Measurements from ENCODE around the gene YJEFN3. TPM values are rescaled to one million over a fixed set of nuclear protein-coding genes. Genes with fewer than 3 reads are reported as not detected.

YJEFN3 gene
- total and polyA plus RNA-seq, 8 donors = 0.43 to 117 (median 3.3) TPM

- TF ChIP-seq POLR2AphosphoS5 (IDR thresholded peaks at IDR 0.05) = no peak
- no peak for TF ChIP-seq EP300 (IDR thresholded peaks at IDR 0.05)
- no peak for TF ChIP-seq POLR2A (IDR thresholded peaks at IDR 0.05)
- TF ChIP-seq CTCF (IDR thresholded peaks at IDR 0.05) = no peak
- Histone ChIP-seq H3K4me3 (no peak overlapping the region), H3K9me3 (no peaks in the 10 kb centered on the region), H3K27me3 (no peaks in the 10 kb centered on the region), H3K4me1 (no peaks in the 10 kb centered on the region), H3K36me3 (peaks cover 79 to 100% (median 100%) of the 10 kb centered on the region in 4 donors), H3K27ac (no peak overlapping the region)
- no peak for DNase-seq
- 84 to 91% (median 91%) methylated on average over 30 to 34 of the region's 34 CpGs for WGBS, 5 donors
- intact Hi-C loops (cut with DNase I; ENCODE audit: low total_unique reads) = no loop called here
These were observed 27.6 kb upstream of the YJEFN3 start for GRCh38 chr19:19500975-19501644.

GRCh38 chr19:19501798-19502197 is 26.9 kb upstream of the YJEFN3 start:
- no peak overlapping the region for H3K4me3 ChIP-seq
- DNase-seq = no peak
- H3K27ac ChIP-seq = no peak overlapping the region
- H3K4me1 ChIP-seq = no peaks in the 10 kb centered on the region
- peaks cover 73 to 100% (median 100%) of the 10 kb centered on the region in 4 donors for H3K36me3 ChIP-seq
- intact Hi-C loops (cut with DNase I; ENCODE audit: low total_unique reads) = no loop called here
- H3K27me3 ChIP-seq = no peaks in the 10 kb centered on the region
- H3K9me3 ChIP-seq = no peaks in the 10 kb centered on the region
- TF ChIP-seq POLR2A (IDR thresholded peaks at IDR 0.05) (no peak), EP300 (IDR thresholded peaks at IDR 0.05) (no peak), CTCF (IDR thresholded peaks at IDR 0.05) (no peak), POLR2AphosphoS5 (IDR thresholded peaks at IDR 0.05) (no peak)
- 89 to 97% (median 94%) methylated on average over 24 to 26 of the region's 26 CpGs for WGBS, 5 donors

GRCh38 chr19:19502281-19502680 is 26.4 kb upstream of the YJEFN3 start:
- H3K36me3 ChIP-seq = peaks cover 69 to 100% (median 100%) of the 10 kb centered on the region in 4 donors
- no peaks in the 10 kb centered on the region for H3K9me3 ChIP-seq
- DNase-seq = no peak
- 94 to 100% (median 96%) methylated on average over 1 to 19 of the region's 19 CpGs for WGBS, 5 donors
- no peaks in the 10 kb centered on the region for H3K27me3 ChIP-seq
- TF ChIP-seq CTCF (IDR thresholded peaks at IDR 0.05) (no peak), EP300 (IDR thresholded peaks at IDR 0.05) (no peak), POLR2A (IDR thresholded peaks at IDR 0.05) (no peak), POLR2AphosphoS5 (IDR thresholded peaks at IDR 0.05) (no peak)
- intact Hi-C loops (cut with DNase I; ENCODE audit: low total_unique reads) = no loop called here
- H3K4me3 ChIP-seq = no peak overlapping the region
- no peaks in the 10 kb centered on the region for H3K4me1 ChIP-seq
- no peak overlapping the region for H3K27ac ChIP-seq

- TF ChIP-seq POLR2AphosphoS5 (IDR thresholded peaks at IDR 0.05) (no peak), CTCF (IDR thresholded peaks at IDR 0.05) (no peak), POLR2A (IDR thresholded peaks at IDR 0.05) (no peak), EP300 (IDR thresholded peaks at IDR 0.05) (no peak)
- H3K9me3 ChIP-seq = no peaks in the 10 kb centered on the region
- H3K4me3 ChIP-seq = no peak overlapping the region
- H3K36me3 ChIP-seq = peaks cover 67 to 100% (median 100%) of the 10 kb centered on the region in 4 donors
- H3K27ac ChIP-seq = no peak overlapping the region
- intact Hi-C loops (cut with DNase I; ENCODE audit: low total_unique reads) = no loop called here
- no peaks in the 10 kb centered on the region for H3K27me3 ChIP-seq
- H3K4me1 ChIP-seq = no peaks in the 10 kb centered on the region
- 83 to 87% (median 86%) methylated on average over 18 of the region's 18 CpGs for WGBS, 5 donors
- no peak for DNase-seq
These were observed 25.7 kb upstream of the YJEFN3 start for GRCh38 chr19:19502808-19503602.
